Stimulated activated CD4-positive, alpha-beta T cell treated with anti-CD3 and anti-CD28 coated beads, Interleukin-2, amount 100 ng/mL, for 24 hours (primary cell): ENCODE data around the gene SLC2A1.

Experiments used
- DNase-seq, 2 donors: peaks; one replicate each; pipeline ENCODE4 v3.0.0-alpha.2; 2020

SLC2A1 gene

GRCh38 chr1:42958488-42959319 lies at the start of gene SLC2A1:
Gene SLC2A1, minus strand, starts transcription at chr1:42958868. Its CDS starts 217 bp downstream, at chr1:42958651.
- DNase-seq = peak; percentile 96 to 97

- DNase-seq = no peak
Observed at GRCh38 chr1:43007377-43008114, 48.9 kb upstream of the SLC2A1 start.

GRCh38 chr1:43005460-43006361 lies 47.0 kb upstream of the SLC2A1 start:
- no peak for DNase-seq

- DNase-seq = no peak
Observed at GRCh38 chr1:43004587-43005459, 46.2 kb upstream of the SLC2A1 start.

GRCh38 chr1:43002766-43003165 lies 44.1 kb upstream of the SLC2A1 start:
- DNase-seq = no peak

- no peak for DNase-seq
Observed at GRCh38 chr1:43002116-43002515, 43.4 kb upstream of the SLC2A1 start.

GRCh38 chr1:43001434-43001833 lies 42.8 kb upstream of the SLC2A1 start:
- DNase-seq = no peak

GRCh38 chr1:43000271-43000670 lies 41.6 kb upstream of the SLC2A1 start:
- DNase-seq = no peak

- DNase-seq = no peak
Observed at GRCh38 chr1:42999308-42999707, 40.6 kb upstream of the SLC2A1 start.

GRCh38 chr1:42998386-42998785 lies 39.7 kb upstream of the SLC2A1 start:
- DNase-seq = no peak

GRCh38 chr1:42996384-42996970 lies 37.8 kb upstream of the SLC2A1 start:
- no peak for DNase-seq

GRCh38 chr1:42993502-42994136 lies 35.0 kb upstream of the SLC2A1 start:
- no peak for DNase-seq

- no peak for DNase-seq
Observed at GRCh38 chr1:42992054-42992571, 33.4 kb upstream of the SLC2A1 start.

GRCh38 chr1:42990757-42991346 lies 32.2 kb upstream of the SLC2A1 start:
- no peak for DNase-seq

- no peak for DNase-seq
Observed at GRCh38 chr1:42983693-42984092, 25.0 kb upstream of the SLC2A1 start.

GRCh38 chr1:42983253-42983652 lies 24.6 kb upstream of the SLC2A1 start:
- no peak for DNase-seq

- DNase-seq = no peak
Observed at GRCh38 chr1:42982641-42983040, 24.0 kb upstream of the SLC2A1 start.

- DNase-seq = no peak
Observed at GRCh38 chr1:42981871-42982270, 23.2 kb upstream of the SLC2A1 start.

GRCh38 chr1:42981255-42981805 lies 22.7 kb upstream of the SLC2A1 start:
- DNase-seq = no peak
